NCI-H2227 treated with DMSO at 0.1 percent for 48 hours (cell line): ENCODE results near the gene PPP1R8.

Experiments
- DNase-seq: peaks from one replicate; lab custom pipeline; 2025; lab: John Stamatoyannopoulos, UW

PPP1R8 gene

DNA sequence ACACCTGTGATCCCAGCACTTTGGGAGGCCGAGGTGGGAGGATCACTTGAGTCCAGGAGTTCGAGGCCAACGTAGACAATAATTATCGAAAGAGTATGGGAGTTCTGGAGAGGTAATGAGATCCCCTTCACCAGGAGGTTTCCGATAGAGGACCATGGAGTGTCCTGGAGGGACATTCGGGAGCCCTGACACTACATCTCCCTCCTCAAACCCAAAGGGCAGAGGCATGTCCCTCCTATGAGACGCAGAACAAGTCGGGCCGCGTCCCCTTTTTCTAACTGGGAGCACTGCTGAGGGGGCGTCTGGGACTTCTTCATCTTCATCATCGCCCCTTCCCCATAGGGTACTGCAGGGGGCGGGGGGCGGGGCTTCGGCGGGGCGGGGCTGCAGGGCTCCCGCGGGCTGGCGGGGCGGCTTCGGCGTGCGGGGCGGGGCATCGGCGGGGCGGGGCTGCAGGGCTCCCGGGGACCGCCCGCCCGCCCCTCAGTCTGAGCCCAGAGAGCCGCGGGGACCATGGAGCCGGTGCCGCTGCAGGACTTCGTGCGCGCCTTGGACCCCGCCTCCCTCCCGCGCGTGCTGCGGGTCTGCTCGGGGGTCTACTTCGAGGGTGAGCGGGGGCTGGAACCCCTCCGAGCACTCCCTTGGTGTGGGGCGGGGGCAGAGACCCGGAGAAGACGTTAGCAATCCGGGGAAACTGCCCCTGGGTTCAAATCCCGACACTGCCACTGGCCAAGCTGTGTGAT lies 41.6 kb downstream of the PPP1R8 start, which contains the start of gene THEMIS2:
THEMIS2 (plus strand) TSS at position 486 of the 743 bp plus-strand sequence; CDS start at position 514, 28 bp downstream.
- peak; percentile 39 for DNase-seq

- no peak for DNase-seq
Observed at GRCh38 chr1:27872802-27873551, 42.4 kb downstream of the PPP1R8 start.

DNA sequence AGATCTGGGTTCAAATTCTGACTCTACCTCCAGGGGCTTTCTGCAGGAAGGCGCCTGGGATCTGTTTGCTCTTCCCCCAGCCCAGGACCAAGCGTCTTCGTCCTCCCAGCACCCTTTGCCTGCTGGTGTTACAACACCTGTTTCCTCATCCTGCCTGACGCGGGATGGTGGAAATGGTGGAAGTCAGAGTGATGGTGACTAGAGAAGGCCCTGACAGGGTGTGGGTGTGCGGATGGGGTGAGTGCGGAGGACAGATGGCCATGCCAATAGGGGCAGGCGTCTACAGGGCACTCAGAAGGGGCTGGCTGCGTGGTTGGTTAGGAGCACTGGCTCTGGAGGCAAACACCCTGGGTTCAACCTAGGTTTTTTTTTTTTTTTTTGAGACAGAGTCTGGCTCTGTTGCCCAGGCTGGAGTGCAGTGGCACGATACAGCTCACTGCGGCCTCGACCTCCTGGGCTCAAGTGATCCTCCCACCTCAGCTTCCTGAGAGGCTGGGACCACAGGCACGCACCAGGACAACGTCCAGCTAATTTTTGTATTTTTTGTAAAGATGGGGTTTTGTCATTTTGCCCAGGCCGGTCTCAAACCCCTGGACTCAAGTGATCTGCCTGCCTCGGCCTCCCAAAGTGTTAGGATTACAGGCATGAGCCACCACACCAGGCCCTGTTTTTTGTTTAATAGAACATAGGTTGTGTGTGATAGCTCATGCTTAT lies 43.2 kb downstream of the PPP1R8 start:
- no peak for DNase-seq

GRCh38 chr1:27876341-27877114 lies 45.9 kb downstream of the PPP1R8 start:
- DNase-seq, result no peak

DNA sequence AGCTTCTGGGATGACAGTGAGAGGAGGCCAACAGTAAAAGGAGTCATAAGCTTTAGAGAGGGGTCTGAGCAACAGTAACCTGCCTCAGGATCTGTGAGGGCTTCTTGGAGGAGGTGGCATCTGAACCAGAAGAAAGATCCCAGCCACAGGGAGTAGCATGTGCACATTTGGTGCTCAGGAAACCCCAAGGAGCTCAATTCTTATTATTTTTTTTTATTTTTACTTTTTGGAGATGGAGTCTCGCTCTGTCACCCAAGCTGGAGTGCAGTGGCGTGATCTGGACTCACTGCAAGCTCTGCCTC lies 46.5 kb downstream of the PPP1R8 start:
- no peak for DNase-seq

- DNase-seq, result no peak
Observed at GRCh38 chr1:27878039-27878438, 47.5 kb downstream of the PPP1R8 start.

- DNase-seq, result no peak
Observed at GRCh38 chr1:27878787-27879335, 48.3 kb downstream of the PPP1R8 start.

- DNase-seq, result no peak
Observed at GRCh38 chr1:27879374-27880082, 48.9 kb downstream of the PPP1R8 start.

DNA sequence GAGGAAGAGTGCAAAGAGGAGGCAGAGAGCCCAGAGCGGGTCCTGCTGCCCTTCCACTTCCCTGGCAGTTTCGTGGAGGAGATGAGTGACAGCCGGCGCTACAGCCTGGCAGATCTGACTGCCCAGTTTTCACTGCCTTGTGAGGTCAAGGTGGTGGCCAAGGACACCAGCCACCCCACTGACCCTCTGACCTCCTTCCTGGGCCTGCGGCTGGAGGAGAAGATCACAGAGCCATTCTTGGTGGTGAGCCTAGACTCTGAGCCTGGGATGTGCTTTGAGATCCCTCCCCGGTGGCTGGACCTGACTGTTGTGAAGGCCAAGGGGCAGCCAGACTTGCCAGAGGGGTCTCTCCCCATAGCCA lies 51.9 kb downstream of the PPP1R8 start:
- DNase-seq, result no peak

GRCh38 chr1:27883536-27883935 lies 53.0 kb downstream of the PPP1R8 start:
- no peak for DNase-seq

DNA sequence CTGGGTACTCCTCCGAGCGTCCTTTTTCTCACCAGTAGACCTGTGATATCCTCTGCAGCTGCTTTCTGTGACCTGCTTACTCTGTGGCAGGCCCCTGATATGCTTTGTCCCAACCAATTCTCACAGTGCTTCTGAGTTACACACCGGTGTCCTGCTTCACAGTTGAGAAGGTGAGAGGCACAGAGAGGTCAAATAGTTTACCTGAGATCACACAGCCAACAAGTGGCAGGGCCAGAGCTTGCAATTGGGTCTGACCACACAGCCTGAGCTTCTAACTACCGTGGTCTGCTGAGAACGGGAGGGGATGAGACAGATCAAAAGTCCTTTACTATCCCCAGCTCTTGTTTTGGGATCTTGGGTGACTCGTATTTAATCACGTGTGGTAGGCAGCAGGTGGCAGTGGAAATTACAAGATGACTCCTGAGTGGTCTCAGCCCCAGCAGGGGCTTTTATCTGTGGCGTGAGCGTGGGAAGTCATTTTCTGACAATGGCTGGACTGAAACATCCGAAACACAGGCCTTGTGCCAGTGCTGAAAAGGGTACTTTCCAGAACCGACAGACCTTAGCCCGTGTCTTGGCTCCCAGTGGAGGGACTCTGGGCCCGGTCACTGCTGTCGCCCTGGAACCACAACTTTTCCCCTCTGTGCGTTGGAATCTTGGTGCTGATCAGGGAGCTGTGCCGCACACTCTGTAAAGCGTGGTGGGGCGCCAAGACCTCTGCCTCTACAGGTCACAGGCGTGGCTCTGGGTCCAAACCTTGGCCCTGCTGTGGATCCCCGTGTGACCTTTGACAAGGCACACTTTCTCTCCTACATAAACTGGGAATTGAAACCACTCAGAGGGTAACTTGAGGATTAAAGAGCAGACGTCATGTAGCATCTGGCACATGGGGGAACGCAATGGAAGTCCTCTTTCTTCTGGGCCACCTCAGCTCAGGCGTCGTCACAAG lies 53.7 kb downstream of the PPP1R8 start:
- DNase-seq, result no peak

DNA sequence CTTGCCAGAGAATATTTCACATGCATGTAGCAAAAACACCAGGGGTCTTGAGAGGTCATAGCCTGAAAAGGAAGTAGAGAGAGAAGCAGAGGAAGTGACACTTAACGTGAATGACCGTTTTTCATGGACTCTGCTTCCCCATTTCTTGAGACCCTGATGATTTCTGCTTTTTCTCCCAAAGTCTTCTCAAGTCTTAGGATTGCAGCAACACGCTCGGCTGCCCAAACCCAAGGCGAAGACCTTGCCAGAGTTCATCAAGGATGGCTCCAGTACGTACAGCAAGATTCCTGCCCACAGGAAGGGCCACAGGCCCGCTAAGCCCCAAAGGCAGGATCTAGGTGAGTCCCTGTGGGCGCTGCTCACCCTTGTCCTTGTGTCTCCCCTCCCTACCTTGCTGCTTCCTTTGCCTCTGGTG lies 54.5 kb downstream of the PPP1R8 start:
- DNase-seq, result no peak

- no peak for DNase-seq
Observed at GRCh38 chr1:27885621-27886352, 55.2 kb downstream of the PPP1R8 start.

DNA sequence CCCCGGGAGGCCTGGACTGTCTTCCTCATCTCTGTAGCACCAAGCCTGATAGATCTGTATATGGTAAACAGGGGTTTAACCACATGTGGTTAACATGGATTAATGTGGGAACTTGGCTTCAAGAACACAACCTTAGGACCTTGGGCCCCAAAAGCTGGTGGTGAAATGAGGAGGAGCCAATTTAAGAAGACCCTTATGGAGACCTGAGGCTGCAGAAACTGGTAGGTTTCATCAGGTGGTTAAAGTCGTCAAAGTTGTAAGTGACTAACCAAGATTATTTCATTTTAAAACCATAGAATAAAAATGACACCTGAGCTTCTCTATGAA lies 55.7 kb downstream of the PPP1R8 start:
- no peak for DNase-seq

DNA sequence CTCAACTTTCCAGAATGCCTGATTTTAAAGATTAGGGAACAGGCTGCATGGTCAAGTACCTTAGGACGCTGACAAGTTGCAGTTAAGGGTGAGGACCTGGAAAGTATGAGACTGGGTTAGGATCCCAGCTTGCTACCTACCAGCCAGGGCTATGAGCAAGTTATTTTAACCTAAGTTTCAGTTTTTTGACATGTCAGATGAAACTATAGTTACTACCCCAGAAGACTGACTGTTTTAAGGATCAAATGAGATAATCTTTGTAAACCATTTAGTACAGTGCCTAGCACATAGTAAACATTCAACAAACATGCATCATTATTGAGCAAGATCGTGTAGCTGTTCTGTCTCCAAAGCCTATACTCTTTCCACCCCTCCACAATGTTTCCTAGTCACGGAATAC lies 56.2 kb downstream of the PPP1R8 start:
- DNase-seq, result no peak

- no peak for DNase-seq
Observed at GRCh38 chr1:27887215-27888021, 56.8 kb downstream of the PPP1R8 start.

DNA sequence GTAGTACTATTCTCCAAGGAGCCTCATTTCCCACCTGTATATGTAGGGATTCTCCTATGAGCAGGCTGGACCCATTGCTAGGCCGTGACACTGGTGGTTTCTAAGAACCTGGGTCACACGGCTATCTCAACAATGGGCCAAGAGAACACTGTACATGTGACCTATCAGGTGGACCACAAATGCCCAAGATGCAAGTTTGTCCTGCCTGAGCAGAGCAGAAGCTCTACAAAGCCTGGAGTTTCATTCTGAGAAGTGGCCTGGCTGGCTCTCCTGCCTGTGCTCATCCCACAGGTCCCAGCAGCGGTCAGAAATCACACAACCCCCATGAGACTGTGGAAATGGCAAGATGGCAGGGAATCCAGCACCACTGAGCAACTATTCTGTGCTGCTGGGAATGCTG lies 58.9 kb downstream of the PPP1R8 start:
- no peak for DNase-seq

DNA sequence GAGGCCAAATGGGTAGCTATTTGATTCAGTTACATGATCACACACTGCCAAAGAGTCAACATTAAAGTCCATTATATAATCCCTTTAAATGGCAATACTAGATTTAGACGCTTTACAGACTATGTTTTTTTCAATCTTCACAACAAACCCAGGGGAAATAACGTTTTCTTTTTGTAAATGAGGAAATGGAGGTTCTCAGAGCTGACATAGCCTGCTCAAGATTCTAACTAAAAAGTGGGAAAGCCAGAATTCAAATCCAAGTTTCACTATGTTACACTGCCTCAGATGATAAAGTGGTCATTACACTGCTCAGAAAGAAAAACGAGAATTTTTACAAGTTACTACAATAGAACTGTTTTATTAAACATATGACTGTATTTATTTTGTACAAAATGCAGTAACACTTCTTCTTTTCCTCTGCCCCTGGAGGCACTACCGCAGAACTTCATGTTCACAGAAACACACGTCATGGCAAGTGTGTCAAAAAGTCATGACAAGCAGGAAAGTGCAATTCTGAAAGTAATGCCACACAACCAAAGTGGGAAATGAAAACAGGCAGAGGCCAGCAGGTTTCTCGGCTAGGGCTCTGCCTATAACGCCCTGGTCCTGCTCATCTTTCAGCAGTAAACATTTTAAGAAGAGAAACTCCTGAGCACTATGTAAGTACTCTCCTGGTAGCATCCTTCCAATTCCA lies 60.8 kb downstream of the PPP1R8 start:
- DNase-seq, result no peak
